SU-DHL-6 (cell line): Measurements from ENCODE around the gene ABRACL.

Experiments
- H2AFZ ChIP-seq: fragments of 200-600 bp; sonication (generic); 2 replicates; pipeline ENCODE4 v1.6.1; 2014; ENCODE audit warnings: low read depth, mild to moderate bottlenecking, moderate library complexity, mixed read lengths, antibody characterized with exemption, low read length; ENCODE audit not compliant: severe bottlenecking
- H3F3A ChIP-seq: fragments of 200-600 bp; shearing (Covaris generic); 2 replicates; pipeline ENCODE4 v1.6.0; 2016; ENCODE audit warnings: antibody characterized with exemption, mild to moderate bottlenecking; ENCODE audit not compliant: insufficient read depth
- H3K27ac ChIP-seq: fragments of 200-600 bp; sonication (generic); 2 replicates; pipeline ENCODE4 v1.5.1; 2016; ENCODE audit warnings: low read depth, mild to moderate bottlenecking, low read length, moderate library complexity, mixed read lengths
- H3K27me3 ChIP-seq: fragments of 200-600 bp; sonication (generic), shearing (Covaris generic); 2 replicates; pipeline ENCODE4 v1.6.0; 2014; ENCODE audit warnings: mild to moderate bottlenecking, low read length
- H3K36me3 ChIP-seq: fragments of 200-600 bp; sonication (generic); 2 replicates; pipeline ENCODE4 v1.6.1; 2014; ENCODE audit warnings: mild to moderate bottlenecking, low read length, mixed read lengths
- H3K4me2 ChIP-seq: fragments of 300-600, 200-600 bp; shearing (Covaris generic), sonication (generic); 2 replicates; pipeline ENCODE4 v1.6.0; 2014; ENCODE audit warnings: low read length, low read depth, mild to moderate bottlenecking; ENCODE audit not compliant: poor library complexity, severe bottlenecking
- H3K4me3 ChIP-seq: fragments of 200-600 bp; sonication (generic); 2 replicates; pipeline ENCODE4 v1.5.1; 2014; ENCODE audit warnings: antibody characterized with exemption, low read length, mild to moderate bottlenecking, mixed read lengths; ENCODE audit not compliant: insufficient read depth, poor library complexity, severe bottlenecking
- H3K79me2 ChIP-seq: fragments of 200-600 bp; sonication (generic); 2 replicates; pipeline ENCODE4 v1.6.1; 2014; ENCODE audit warnings: mild to moderate bottlenecking, low read length, moderate library complexity; ENCODE audit not compliant: insufficient read depth
- H3K9ac ChIP-seq: fragments of 200-600 bp; sonication (generic); 2 replicates; pipeline ENCODE4 v1.7.0; 2014; ENCODE audit warnings: mild to moderate bottlenecking, low read length
- H3K9me2 ChIP-seq: fragments of 200-600 bp; sonication (generic); replicated peaks from 2 replicates; pipeline ENCODE4 v1.6.1; 2014; ENCODE audit warnings: low read length; ENCODE audit not compliant: insufficient read depth
- H3K9me3 ChIP-seq: fragments of 200-600 bp; sonication (generic); 2 replicates; pipeline ENCODE4 v1.6.1; 2014; ENCODE audit warnings: low read length, mixed read lengths; ENCODE audit not compliant: insufficient read depth
- H4K20me1 ChIP-seq: fragments of 200-600 bp; sonication (generic); 2 replicates; pipeline ENCODE4 v1.6.1; 2014; ENCODE audit warnings: low read depth, mild to moderate bottlenecking, antibody characterized with exemption, low read length, moderate library complexity, mixed read lengths
- CTCF ChIP-seq: fragments of 200-600 bp; sonication (generic); IDR thresholded peaks from one replicate; pipeline ENCODE4 v1.5.1; 2017; ENCODE audit warnings: antibody characterized with exemption, mild to moderate bottlenecking, low read length, moderate library complexity; ENCODE audit not compliant: insufficient read depth, poor library complexity, severe bottlenecking
- EZH2phosphoT487 ChIP-seq: fragments of 200-600 bp; sonication (generic), shearing (Covaris generic); conservative IDR thresholded peaks from 2 replicates; pipeline ENCODE4 v1.6.1; 2018; ENCODE audit warnings: mild to moderate bottlenecking, antibody characterized with exemption, low read length, moderate library complexity, mixed read lengths

The ABRACL gene

GRCh38 chr6:139079018-139079417 lies 50.5 kb downstream of the ABRACL start:
- Histone ChIP-seq H3K4me2 (no peak overlapping the region), H3K4me3 (no peak overlapping the region), H3K27ac (no peak overlapping the region), H4K20me1 (no peaks in the 10 kb centered on the region), H3K27me3 (no peaks in the 10 kb centered on the region), H2AFZ (no peak overlapping the region), H3K9me2 (no peaks in the 10 kb centered on the region), H3K79me2 (no peaks in the 10 kb centered on the region), H3K9ac (no peak overlapping the region), H3K36me3 (no peaks in the 10 kb centered on the region), H3F3A (no peaks in the 10 kb centered on the region), H3K9me3 (no peaks in the 10 kb centered on the region)
- TF ChIP-seq CTCF (no peak), EZH2phosphoT487 (no peak)

GRCh38 chr6:139080255-139080920 lies 51.8 kb downstream of the ABRACL start:
- Histone ChIP-seq H4K20me1 (no peaks in the 10 kb centered on the region), H3F3A (no peaks in the 10 kb centered on the region), H3K27me3 (no peaks in the 10 kb centered on the region), H3K9ac (no peak overlapping the region), H3K9me2 (no peaks in the 10 kb centered on the region), H3K27ac (no peak overlapping the region), H3K4me2 (no peak overlapping the region), H3K79me2 (no peaks in the 10 kb centered on the region), H3K4me3 (no peak overlapping the region), H2AFZ (no peak overlapping the region), H3K36me3 (no peaks in the 10 kb centered on the region), H3K9me3 (no peaks in the 10 kb centered on the region)
- TF ChIP-seq CTCF (no peak), EZH2phosphoT487 (no peak)

GRCh38 chr6:139081471-139081870 lies 52.9 kb downstream of the ABRACL start:
- TF ChIP-seq EZH2phosphoT487, result no peak
- no peak for TF ChIP-seq CTCF
- Histone ChIP-seq H3K9me2 (no peaks in the 10 kb centered on the region), H3K4me3 (no peak overlapping the region), H3K4me2 (no peak overlapping the region), H3K27me3 (no peaks in the 10 kb centered on the region), H4K20me1 (no peaks in the 10 kb centered on the region), H3K79me2 (no peaks in the 10 kb centered on the region), H3K9ac (no peak overlapping the region), H3K9me3 (no peaks in the 10 kb centered on the region), H3K27ac (no peak overlapping the region), H2AFZ (no peak overlapping the region), H3F3A (no peaks in the 10 kb centered on the region), H3K36me3 (no peaks in the 10 kb centered on the region)
